CD4-positive, alpha-beta T cell treated with Interleukin-6 for 4 hours (primary cell): Measurements from ENCODE around the gene RAD52.

Experiments used
- DNase-seq: peaks from one replicate; pipeline ENCODE4 v3.0.0-alpha.2; 2020; ENCODE audit warnings: mixed read lengths

Gene RAD52

GRCh38 chr12:949453-950191 lies at the start of gene RAD52:
Gene RAD52, minus strand, starts transcription at chr12:949694. Its CDS starts 16,636 bp downstream, at chr12:933058.
- peak; percentile 98 for DNase-seq

GRCh38 chr12:998020-998874 lies 48.8 kb upstream of the RAD52 start:
- DNase-seq, result no peak

- no peak for DNase-seq
Measured at GRCh38 chr12:997505-997904, 48.0 kb upstream of the RAD52 start.

- DNase-seq, result no peak
Measured at GRCh38 chr12:996881-997280, 47.4 kb upstream of the RAD52 start.

GRCh38 chr12:992647-993046 lies 43.2 kb upstream of the RAD52 start:
- no peak for DNase-seq

GRCh38 chr12:991350-992333 lies 42.1 kb upstream of the RAD52 start:
- DNase-seq, result peak; percentile 5

GRCh38 chr12:990661-991349 lies 41.3 kb upstream of the RAD52 start, which contains the start of gene ERC1:
Gene ERC1, plus strand, starts transcription at chr12:991223. Its CDS starts 36,681 bp downstream, at chr12:1027904.
- DNase-seq, result peak; percentile 89

- peak; percentile 54 for DNase-seq
Measured at GRCh38 chr12:989751-990660, 40.5 kb upstream of the RAD52 start.

- no peak for DNase-seq
Measured at GRCh38 chr12:989051-989450, 39.6 kb upstream of the RAD52 start.

- no peak for DNase-seq
Measured at GRCh38 chr12:988646-989045, 39.2 kb upstream of the RAD52 start.

GRCh38 chr12:981961-982360 lies 32.5 kb upstream of the RAD52 start:
- DNase-seq, result no peak

GRCh38 chr12:981176-981828 lies 31.8 kb upstream of the RAD52 start:
- no peak for DNase-seq

GRCh38 chr12:979349-979748 lies 29.9 kb upstream of the RAD52 start:
- no peak for DNase-seq

- DNase-seq, result no peak
Measured at GRCh38 chr12:977156-977555, 27.7 kb upstream of the RAD52 start.

GRCh38 chr12:976644-977043 lies 27.1 kb upstream of the RAD52 start:
- DNase-seq, result no peak

- no peak for DNase-seq
Measured at GRCh38 chr12:974271-974862, 24.9 kb upstream of the RAD52 start.

- DNase-seq, result no peak
Measured at GRCh38 chr12:971991-972390, 22.5 kb upstream of the RAD52 start.

GRCh38 chr12:969821-970220 lies 20.3 kb upstream of the RAD52 start:
- no peak for DNase-seq

- DNase-seq, result no peak
Measured at GRCh38 chr12:968545-968944, 19.1 kb upstream of the RAD52 start.

- DNase-seq, result no peak
Measured at GRCh38 chr12:967641-968040, 18.1 kb upstream of the RAD52 start.
